ENCODE results near the gene PHKB.

Gene PHKB

DNA sequence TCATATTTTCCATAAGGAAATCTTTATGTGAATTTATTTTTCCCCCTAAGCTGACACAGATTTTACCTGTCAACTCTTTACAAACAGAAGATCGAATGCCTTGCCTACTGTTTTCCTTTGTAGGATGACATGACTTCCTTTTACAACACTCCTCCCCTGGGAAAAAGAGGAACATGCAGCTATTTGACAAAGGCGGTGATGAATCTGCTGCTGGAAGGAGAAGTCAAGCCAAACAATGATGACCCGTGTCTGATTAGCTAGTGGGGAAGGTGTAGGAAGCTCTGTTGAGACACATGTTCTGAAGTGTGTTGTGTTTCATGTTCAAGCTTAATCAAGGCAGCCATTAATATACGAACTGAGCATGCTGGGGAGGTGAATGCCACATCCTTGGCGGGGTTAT is 238.0 kb downstream of the PHKB start:
- DNase-seq, result no peak

DNA sequence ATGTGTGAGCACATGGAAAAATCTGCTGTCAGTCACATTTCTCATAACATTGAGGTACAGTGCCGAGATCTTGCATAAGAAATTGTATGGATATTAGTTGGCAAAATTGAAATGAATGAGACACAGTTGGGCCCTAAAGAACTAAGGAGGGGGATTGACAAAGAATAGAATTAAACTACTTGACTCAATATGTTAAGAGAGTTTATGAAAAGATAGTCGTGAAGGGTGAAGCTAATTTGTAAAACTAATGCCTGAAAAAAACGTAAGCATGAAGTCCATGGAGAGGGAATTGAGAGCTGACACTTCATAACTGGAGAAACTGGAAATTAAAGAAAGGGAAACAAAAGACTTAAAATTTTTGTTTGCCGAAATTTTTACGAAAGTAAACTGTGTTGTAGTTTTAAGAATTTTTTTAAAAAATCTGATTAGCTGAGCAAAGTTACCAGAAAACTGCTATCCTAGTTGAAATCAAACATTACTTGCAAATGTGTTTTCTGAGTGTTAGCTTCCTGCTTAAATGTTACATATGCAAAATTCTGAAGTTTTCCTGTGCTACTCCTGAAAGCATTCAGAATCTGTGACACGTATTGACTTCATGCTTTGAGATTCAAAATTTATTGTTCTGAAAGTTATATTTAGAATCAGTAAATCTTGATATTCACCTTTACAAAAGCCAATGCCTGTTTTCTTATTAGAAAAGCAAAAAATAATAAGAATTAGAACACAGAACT is 239.9 kb downstream of the PHKB start:
- DNase-seq, result no peak

DNA sequence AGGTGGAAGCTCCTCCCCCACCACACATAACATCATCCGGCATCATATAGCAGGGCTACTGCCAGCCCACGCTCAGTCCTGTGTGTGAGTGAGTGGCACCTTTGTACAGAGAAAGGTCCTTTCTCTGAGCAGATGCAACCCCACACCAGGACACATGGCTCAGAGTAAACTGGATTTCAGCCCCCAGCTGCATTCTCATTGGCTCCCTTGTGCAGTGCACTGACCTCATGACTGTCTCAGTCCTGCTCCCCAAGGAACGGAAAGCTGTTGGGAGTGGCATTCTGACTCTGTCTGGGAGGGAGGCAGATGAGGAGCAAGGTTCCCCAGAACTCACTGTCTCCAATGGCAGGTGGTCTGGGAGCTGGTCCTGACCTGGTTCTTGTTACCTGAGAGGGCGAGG is 244.1 kb downstream of the PHKB start:
- DNase-seq, result no peak

DNA sequence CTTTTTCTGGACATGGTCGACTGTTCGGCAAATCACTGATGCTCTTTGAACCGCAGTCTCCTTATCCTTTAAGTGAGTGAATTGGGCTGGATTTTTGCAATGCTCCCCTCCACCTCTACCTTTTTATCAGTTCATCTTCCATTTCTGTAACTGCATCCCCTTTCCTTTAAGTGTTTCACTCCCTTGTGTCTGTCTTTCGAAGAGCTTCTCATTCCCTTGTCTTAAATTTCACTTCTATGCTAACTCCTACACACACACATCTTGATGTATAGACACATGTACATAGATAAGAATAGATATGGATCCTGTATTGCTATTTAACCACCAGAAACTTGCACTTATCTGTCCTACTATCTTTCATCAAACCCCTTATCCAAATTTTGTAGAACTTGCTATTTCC is 250.7 kb downstream of the PHKB start:
- DNase-seq, result no peak

DNA sequence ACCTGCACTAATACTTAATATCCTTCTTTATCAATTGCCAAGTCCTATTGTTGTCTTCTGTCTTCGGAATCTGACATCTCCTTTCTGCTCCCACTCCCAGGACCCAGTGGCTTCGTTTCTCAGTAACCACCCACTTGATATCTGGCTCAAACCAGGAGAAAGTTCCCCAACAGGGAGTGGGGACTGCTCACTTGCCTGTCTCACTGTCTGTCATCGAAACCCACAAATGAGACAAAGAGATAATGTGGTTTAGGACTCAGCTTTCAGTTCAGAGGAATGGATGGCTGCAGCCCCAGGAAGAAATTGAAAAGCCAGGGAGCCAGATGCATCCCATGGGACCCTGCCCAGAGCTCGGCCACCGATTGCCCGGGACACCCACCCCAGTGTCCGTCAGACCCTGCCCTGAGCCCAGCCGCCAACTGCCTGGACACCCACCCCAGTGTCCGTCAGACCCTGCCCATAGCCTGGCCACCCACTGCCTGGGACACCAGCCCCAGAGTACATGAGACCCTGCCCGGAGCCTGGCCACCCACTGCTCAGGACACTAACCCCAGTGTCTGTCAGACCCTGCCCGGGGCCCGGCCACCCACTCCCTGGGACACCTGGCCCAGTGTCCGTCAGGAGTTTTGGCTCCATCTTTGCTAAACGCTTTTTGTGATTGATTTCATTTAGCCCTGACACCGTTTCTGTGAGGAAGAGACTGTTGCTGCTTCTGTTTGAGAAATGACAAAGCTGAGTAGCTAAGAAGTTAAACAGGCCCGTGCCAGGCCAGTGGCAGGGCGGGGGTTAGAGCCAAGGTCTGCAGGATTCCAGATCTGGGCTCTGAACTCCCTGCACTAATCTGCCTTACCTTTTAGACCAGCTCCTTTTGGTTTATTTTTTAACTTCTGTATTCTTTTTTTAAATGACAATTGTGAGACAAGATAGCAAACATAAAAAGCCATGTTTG is 251.4 kb downstream of the PHKB start:
- DNase-seq, result no peak

DNA sequence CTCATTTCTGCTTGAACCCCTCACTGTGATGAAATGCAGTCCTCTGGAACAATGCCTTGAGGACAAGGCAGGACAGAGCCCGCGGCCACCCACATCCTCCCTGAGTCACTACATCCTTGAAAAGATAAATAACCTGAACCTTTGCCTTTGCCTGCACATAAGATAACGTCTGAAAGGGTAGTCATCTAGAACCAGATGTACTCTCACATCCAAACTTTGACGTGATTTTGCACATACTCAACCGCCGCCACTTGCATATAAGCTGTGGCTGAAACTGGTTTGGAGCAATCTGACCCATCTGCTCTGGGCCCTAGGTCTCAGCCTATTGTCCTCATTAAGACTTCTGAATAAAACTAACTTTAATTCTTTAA is 252.1 kb downstream of the PHKB start:
- DNase-seq, result no peak

DNA sequence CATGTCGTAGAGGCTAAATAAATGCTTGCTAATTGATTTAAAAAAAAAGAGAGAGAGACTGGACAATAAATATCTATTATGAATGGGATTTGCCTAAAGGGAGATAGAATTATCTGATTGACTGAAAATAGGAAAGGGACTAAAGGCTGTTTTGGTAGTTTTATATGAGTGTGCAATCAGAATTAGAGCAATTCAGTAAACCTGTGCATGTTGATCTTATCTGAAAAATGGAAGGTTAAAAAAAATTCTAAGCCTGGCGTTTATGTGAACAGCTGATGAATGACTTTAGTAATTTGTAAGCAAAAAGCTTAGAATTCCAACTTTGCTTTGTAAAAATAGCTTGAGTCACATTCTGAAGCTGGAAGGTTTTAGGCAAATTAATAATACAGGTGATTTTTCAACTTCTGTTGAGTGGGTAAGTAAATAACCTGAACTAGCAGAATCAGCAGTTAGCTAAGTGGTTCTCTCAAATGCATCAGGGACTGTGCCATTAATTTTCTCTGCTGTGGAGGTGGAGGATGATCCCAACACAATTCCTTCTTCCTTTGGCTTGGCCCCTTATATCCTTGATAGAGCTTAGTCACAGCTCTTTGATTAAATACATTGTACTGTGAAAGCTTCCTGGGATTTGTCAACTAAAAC is 254.4 kb downstream of the PHKB start:
- no peak for DNase-seq

DNA sequence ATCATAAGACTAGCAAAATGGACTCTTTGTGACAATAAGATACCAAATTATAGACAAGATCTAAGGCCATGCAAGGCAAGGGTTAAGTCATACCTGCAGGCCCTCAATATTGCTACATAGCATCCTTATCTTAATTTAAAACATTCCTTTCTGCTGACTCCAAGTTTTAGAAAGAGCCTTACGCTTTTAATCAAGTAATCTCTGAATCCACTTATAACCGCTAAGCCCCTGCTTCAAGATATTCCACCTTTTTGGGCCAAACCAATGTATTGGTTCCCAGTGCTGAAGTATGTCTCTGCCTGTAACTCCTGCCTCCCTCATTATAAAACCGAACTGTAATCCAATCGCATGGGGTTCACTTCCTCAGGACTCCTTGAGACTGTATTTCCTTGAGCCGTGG is 255.4 kb downstream of the PHKB start:
- no peak for DNase-seq

DNA sequence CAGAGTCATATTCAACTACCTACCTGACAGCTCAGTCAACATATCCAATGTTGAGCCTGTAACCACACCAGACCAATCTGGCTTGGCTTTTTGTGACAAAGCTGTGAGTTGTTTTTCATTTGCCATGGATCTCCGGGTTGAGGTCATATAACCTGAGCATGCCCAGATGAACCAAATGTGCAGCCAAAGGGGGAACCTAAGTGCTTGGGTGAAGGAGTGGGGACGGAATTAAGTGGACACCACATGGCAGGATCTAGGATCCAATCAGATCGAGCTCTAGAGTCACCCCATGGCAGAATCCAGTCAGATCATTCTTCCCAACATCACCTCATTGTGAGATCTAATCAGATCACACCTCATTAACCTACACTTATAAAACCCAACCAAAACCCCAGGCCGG is 258.6 kb downstream of the PHKB start:
- DNase-seq, result no peak

DNA sequence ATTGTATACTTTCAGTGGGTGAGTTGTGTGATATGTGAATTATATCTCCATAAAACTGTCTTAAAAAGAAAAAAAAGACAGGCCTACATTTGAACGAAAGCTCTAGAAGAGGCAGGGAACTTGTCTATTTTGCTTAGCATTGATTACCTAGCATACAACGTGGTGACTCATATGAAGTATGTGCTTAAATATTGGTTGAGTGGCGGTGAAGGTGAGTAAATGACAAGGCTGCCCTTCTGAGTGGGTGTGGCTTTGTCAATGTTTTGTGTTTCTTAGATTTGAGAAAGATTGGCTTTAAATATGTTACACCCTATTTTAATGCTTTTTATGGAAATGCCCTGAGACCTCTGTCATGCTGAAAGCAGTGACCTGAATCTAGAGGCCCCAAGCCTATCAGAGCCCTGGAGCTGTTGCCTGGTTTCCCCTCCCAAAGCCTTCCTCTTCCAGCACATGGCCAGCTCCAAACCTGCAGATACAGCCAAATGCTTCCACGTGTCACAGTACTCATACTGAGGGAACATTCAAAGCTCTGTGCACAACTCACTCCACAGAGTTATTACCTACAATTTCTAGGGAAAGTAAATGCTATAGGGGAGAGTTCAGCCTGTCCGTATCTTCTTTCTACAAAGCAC is 260.0 kb downstream of the PHKB start:
- no peak for DNase-seq

DNA sequence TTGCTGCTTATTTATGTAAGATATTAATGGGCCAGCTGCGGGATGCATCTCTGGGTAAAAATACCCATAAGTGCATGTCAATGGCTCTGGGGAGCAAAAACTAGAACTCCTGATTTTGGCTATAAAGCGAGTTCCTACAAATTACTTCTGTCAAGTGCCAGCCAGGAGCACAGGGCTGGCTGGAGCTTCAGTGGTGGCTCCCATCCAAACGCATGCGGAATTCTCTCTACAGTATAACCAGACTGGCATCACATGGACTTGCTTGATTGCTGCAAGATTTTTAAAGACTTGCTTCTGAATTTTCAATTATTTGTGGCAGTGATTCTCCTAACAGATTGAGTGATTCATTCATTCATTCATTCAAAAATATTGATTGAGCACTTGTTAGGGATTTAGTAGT is 260.9 kb downstream of the PHKB start:
- no peak for DNase-seq

DNA sequence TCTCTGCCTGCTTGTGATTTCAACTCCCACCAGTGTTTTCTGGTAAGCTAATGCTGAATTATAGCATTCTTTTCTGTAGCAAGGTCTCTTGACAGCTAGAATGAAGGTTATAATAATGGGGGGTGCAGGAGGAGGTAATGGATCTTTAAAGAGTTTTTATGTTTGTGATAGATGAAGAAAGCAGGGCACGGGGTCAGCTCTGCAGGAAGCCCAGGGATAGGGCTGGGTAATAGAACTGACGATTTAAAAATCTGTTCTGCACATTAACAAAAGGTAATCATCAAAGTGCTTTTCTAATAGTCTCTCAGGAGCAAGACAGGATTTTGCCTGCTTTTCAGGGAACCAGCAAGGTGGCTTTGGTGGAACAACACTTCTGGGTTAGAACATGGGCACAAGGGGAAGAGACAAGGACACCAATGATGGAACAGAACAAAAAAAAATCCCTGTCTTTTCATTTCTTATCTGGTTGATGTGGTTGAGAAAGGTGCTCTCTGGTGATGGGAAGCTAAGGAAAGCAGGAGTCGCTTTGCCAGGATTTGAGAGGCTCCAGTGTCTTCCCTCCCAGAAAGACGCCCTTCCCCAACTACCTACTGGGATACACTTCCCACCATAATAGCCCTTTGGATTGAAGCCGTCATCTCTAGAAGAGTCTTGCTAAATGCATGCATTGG is 263.1 kb downstream of the PHKB start:
- no peak for DNase-seq

DNA sequence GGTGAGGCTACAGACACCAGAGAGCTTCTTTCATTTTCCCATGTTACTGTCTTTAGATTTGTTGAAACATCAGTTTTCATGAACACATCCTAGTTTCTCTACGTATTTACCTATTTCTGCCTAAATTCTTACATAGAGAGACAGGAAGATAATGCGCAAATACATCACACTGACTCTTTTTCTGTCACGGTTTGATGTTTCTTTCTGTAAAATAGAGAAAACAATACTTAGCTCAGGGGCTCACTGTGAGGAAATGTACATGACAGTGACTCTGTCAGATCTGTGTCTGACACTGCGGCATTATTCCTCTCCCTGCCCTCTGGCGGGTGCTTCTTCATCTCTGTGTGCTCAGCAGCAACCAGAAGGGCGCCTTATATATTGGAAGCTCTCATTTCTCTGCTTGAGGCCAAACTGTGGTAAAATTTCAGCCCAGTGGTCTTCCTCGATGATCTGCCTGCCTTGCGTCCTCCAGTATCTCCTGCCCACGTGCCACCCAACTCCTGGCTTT is 264.1 kb downstream of the PHKB start:
- DNase-seq, result no peak

DNA sequence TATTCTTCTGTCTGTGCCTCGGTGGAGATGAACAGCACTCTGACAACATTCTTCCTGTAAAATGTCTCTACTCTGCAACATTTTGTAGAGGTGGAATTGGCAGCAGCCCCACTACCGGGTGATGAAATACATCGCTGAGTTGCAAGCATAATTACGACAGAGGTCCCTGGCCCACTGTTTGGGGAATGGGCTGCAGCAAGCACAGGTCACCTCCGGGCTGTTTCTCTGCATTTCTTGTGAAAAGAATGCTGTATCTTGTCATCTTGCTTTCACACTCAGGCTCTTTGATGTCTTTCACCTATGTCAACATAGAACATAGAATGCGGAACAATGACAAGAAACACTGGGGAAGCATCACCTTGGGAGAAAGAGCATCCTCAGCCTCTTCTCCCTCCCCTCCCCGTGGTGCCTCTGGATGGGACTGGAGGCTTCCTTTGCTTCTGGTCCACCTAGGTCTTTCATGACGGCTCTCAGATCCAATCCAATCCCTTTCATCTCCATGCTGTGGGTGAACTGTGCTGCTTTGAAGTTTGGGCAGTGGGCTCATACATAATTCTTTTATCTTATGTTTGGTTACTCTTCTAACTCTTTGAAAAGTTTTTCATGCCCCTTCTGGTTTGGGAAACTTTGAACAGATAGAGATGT is 265.0 kb downstream of the PHKB start:
- DNase-seq, result no peak

DNA sequence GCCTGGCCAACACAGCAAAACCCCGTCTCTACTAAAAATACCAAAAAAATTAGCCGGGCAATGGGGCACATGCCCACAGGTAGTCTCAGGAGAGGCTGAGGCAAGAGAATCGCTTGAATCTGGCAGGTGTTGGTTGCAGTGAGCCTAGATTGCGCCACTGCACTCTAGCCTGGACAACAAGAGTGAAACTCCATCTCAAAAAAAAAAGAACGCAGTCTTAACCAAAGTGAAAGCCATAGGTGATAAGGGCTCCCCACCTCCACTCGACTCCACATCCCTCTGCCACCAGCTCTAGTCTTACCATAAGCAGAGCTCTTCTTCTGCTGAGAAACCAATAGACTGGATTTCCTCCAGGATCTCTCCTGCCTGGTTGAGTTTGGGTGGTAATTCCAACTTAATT is 266.0 kb downstream of the PHKB start:
- no peak for DNase-seq

DNA sequence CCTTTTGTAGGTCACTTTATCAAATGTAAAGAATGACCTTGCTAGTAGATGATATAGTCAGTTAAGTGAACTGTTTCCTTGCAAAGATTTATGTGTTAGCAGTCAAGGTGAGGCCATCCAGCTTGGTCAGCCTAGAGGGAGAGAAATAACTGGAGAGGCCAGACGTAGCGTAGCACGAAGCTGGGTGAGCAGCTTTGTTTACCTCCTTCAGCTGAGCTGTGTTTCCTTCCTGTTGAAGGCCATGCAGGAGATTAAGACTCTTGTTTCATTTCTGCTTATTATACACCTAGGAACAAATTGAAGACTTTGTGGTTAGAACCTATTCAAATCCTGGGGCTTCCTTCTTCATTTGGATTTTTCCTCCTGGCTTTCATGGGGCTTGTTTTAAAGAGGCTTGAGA is 267.1 kb downstream of the PHKB start:
- no peak for DNase-seq

DNA sequence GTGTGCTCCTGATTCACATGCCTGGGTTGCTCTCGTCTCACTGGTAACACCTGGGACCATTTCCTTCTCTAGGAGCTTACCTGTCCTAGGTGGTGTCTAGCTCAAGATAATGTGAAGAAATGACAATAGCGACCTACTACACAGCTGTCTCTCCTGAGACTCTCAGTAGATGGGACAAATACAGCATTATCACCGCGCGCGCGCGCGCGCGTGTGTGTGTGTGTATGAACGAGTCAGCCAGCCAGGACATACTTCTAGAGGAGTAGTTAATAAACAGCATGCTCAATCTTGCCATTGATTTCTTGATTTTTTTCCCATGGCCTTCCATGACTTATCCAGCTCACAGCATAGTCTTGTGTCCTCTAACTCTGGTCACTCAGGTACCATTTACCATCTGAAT is 268.6 kb downstream of the PHKB start:
- no peak for DNase-seq

DNA sequence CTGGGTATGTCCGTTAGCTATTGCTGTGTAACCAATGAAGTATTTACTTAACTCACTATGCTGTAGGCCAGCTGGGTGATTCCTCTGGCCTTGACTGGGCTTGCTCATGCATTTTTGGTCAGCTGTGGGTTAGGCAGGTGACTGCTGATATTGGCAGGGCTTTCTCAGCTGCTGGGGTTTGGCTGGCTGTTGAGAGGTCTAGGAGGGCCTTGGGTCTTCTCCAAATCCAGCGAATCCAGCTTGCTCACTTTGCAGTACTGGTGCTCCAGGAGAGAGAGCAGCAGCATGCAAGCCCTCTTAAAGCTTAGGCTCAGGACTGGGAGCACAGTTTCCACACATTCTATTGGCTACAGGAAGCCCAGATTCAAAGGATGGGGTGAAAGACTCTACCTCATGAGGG is 270.1 kb downstream of the PHKB start:
- no peak for DNase-seq

DNA sequence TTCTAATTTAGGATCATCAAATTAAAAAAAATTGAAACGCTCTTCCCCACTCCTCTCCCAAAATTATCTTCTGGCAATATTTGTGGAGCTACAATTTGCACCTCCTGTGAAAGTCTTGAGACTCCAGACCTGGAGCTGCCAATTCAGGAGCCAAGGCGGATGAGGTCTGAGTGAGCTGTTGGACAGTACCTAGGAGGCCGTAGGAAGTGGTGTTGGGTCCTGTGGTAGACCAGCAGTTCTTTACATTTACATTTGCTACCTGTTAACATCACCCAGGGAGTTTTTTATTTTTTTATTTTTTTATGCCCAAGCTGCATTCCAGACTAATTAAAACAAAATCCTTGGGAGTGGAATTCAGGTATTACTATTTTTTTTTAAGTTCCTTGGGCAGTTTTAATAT is 271.0 kb downstream of the PHKB start:
- no peak for DNase-seq

DNA sequence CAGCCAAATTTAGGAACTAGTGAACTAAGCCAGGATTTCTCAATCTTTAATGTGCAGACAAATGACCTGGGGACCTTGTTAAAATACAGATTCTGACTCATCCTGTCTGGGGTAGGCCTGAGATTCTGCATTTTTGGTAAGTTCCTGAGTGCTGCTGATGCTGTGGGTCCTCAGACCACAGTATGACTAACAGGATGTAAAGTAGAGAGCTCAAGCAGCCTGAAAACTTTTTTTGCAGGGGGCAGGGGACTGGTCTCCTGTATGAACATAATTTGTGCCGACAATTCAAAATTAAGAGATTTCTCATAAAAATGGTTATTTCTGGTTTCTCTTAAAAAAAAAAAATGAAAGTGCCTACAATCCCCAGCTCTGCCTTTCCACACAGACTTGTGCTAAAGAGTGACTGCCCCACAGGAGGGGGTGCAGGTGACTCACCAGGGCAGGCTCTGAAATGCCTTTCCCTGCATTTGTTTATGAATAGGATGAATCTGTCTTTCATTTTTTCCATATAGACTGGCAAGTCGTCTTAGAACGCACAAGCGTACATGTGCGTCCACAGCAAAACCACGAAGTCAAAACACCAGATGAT is 271.5 kb downstream of the PHKB start:
- DNase-seq, result no peak

DNA sequence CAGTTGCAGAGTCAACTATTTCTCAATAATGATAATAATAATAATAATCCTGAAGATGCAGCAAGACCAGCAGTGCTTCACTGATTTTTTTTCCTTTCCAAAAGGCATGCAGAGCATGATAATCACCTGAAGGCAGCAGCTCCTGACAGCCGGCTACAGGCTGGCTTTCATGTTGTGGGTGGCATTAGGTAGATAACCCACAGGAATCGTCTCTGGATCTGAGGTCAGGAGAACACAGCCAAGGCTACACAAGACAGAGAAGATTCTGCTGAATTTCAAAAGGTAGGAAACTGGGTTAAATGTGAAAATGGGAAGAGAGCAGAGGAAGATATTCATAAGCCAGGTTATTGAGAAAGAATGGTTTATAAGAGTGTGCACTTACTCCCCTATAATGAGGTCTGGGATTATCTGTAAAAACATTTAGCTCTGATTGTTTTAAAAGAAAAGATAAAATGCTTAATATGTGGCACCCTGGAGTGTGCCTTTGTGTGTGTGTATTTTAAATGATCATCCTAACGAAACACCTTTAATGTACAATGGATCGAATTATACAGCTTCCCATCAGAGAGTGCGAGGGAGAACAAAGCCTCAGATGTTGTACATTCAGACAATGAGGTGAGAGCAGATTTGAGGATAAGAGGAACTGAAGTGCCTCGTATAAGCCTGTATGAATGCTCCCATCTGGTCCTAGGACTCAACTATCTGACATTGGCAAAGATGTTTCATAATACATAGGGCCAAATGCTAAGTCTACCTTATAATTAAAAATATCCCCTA is 273.1 kb downstream of the PHKB start:
- DNase-seq, result peak; percentile 63
